WTC11 (cell line): ENCODE results near the gene SLC35A4. TPM values are rescaled to one million over a fixed set of nuclear protein-coding genes. Genes with fewer than 3 reads are reported as not detected.

Experiments
- ATAC-seq: fragments of 200-7000 bp; cut with Tn5 transposase; 2 replicates; pipeline ENCODE4 v1.10.0; 2021; ENCODE audit warnings: mild to moderate bottlenecking, moderate library complexity
- CTCF ChIA-PET: fragments of 300-600 bp; sonication (Branson Sonifier 250); formaldehyde crosslinking; loops from one replicate; lab custom pipeline; 2021; ENCODE audit warnings: antibody characterized with exemption; lab: Charles Lee
- POLR2A ChIA-PET: fragments of 350-600 bp; sonication (Branson Sonifier 250); formaldehyde crosslinking; loops from one replicate; lab custom pipeline; 2021; ENCODE audit warnings: antibody characterized with exemption; lab: Charles Lee
- DNase-seq: peaks from one replicate; pipeline ENCODE4 v3.0.0; 2021; ENCODE audit warnings: low spot score
- H3K27ac Mint-ChIP-seq: 2 replicates; pipeline ENCODE4 v1.8.0; 2021; ENCODE audit warnings: mixed read lengths
- H3K27me3 Mint-ChIP-seq: 2 replicates; pipeline ENCODE4 v1.8.0; 2021; ENCODE audit warnings: low read depth, mild to moderate bottlenecking, moderate library complexity, mixed read lengths
- H3K36me3 Mint-ChIP-seq: 2 replicates; pipeline ENCODE4 v1.8.0; 2021; ENCODE audit warnings: mixed read lengths
- H3K4me1 Mint-ChIP-seq: 2 replicates; pipeline ENCODE4 v1.8.0; 2022; ENCODE audit warnings: mixed read lengths
- H3K4me3 Mint-ChIP-seq: 2 replicates; pipeline ENCODE4 v1.8.0; 2021; ENCODE audit warnings: mild to moderate bottlenecking, moderate library complexity, mixed read lengths
- H3K9me3 Mint-ChIP-seq: 2 replicates; pipeline ENCODE4 v1.8.0; 2021; ENCODE audit warnings: mixed read lengths
- GABPB1 ChIP-seq: sonication (generic); formaldehyde crosslinking; IDR thresholded peaks from 2 replicates; pipeline ENCODE4 v1.8.1; 2023; ENCODE audit warnings: mild to moderate bottlenecking, missing genetic modification reagents
- JUN ChIP-seq: sonication (generic); formaldehyde crosslinking; IDR thresholded peaks from 2 replicates; pipeline ENCODE4 v1.8.0; 2023; ENCODE audit warnings: mild to moderate bottlenecking, missing genetic modification reagents
- NFATC4 ChIP-seq: fragments of 250-450 bp; sonication (Bioruptor Pico); IDR thresholded peaks from 2 replicates; pipeline ENCODE4 v1.9.0; 2021; ENCODE audit warnings: mild to moderate bottlenecking
- NR1H2 ChIP-seq: sonication (generic); formaldehyde crosslinking; IDR thresholded peaks from 2 replicates; pipeline ENCODE4 v1.9.0; 2021; ENCODE audit warnings: mild to moderate bottlenecking, moderate library complexity, missing genetic modification reagents
- SP1 ChIP-seq: sonication (generic); formaldehyde crosslinking; conservative IDR thresholded peaks from 2 replicates; pipeline ENCODE4 v1.8.1; 2022; ENCODE audit warnings: missing genetic modification reagents
- TCF7 ChIP-seq: sonication (generic); formaldehyde crosslinking; IDR thresholded peaks from 2 replicates; pipeline ENCODE4 v1.8.0; 2022; ENCODE audit warnings: mild to moderate bottlenecking, low read depth, missing genetic modification reagents, moderate library complexity
- ZNF121 ChIP-seq: sonication (generic); formaldehyde crosslinking; IDR thresholded peaks from 2 replicates; pipeline ENCODE4 v1.8.0; 2023; ENCODE audit warnings: missing genetic modification reagents
- total RNA-seq: library from RNA; stranded (reverse); gene quantifications from 3 replicates; pipeline ENCODE4 v1.2.3, GENCODE V29; 2021
- TF ChIP-seq, protein P1 (sequence below): fragments of 250-450 bp; sonication (Bioruptor Pico); IDR thresholded peaks from 2 replicates; pipeline ENCODE4 v1.8.0; 2021; ENCODE audit warnings: mild to moderate bottlenecking
- TF ChIP-seq, protein P2 (sequence below): sonication (generic); formaldehyde crosslinking; IDR thresholded peaks from 2 replicates; pipeline ENCODE4 v1.8.1; 2022; ENCODE audit warnings: missing genetic modification reagents, borderline replicate concordance
- TF ChIP-seq, protein P3 (sequence below): fragments of 250-450 bp; sonication (Bioruptor Pico); IDR thresholded peaks from 2 replicates; pipeline ENCODE4 v1.9.0; 2021; ENCODE audit warnings: mild to moderate bottlenecking
- TF ChIP-seq, protein P4 (sequence below): sonication (generic); formaldehyde crosslinking; IDR thresholded peaks from 2 replicates; pipeline ENCODE4 v1.8.1; 2022; ENCODE audit warnings: mild to moderate bottlenecking, missing genetic modification reagents, moderate library complexity, borderline replicate concordance
- TF ChIP-seq, protein P5 (sequence below): sonication (generic); formaldehyde crosslinking; conservative IDR thresholded peaks from 2 replicates; pipeline ENCODE4 v1.8.1; 2023; ENCODE audit warnings: mild to moderate bottlenecking, low read depth, missing genetic modification reagents, moderate library complexity

The SLC35A4 gene
- total RNA-seq, 1 experiment from 2014 or later, result 74.7 TPM

DNA sequence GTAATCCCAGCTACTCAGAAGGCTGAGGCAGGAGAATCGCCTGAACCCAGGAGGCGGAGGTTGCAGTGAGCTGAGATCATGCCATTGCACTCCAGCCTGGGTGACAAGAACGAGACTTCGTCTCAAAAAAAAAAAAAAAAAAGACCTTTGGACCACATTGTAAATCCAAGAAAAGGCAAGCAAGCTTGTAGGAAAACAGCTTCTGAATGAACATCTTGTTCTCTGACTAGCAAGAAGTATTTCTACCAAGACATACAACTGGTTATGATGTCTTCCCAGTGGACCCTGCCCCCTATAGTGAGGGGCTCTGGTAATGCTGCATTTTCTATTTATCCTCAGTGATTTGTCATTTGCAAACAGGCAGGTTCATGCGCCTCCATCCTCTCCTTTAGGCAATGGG, 21.7 kb upstream of the SLC35A4 start:
- H3K27me3 Mint-ChIP-seq, result no peaks in the 10 kb centered on the region
- POLR2A ChIA-PET, result no interaction called here
- H3K27ac Mint-ChIP-seq, result no peak overlapping the region
- TF ChIP-seq JUN (CRISPR knock-in tag) (no peak), SP1 (CRISPR knock-in tag) (no peak), TCF7 (CRISPR knock-in tag) (no peak)
- TF ChIP-seq, protein P1, sequence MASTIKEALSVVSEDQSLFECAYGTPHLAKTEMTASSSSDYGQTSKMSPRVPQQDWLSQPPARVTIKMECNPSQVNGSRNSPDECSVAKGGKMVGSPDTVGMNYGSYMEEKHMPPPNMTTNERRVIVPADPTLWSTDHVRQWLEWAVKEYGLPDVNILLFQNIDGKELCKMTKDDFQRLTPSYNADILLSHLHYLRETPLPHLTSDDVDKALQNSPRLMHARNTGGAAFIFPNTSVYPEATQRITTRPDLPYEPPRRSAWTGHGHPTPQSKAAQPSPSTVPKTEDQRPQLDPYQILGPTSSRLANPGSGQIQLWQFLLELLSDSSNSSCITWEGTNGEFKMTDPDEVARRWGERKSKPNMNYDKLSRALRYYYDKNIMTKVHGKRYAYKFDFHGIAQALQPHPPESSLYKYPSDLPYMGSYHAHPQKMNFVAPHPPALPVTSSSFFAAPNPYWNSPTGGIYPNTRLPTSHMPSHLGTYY (CRISPR knock-in tag), result no peak
- peaks cover 12% of the 10 kb centered on the region for H3K4me1 Mint-ChIP-seq
- no peaks in the 10 kb centered on the region for H3K9me3 Mint-ChIP-seq
- CTCF ChIA-PET, result no interaction called here
- ATAC-seq (no peak), DNase-seq (no peak)
- H3K4me3 Mint-ChIP-seq, result no peak overlapping the region
- H3K36me3 Mint-ChIP-seq, result peaks cover 48% of the 10 kb centered on the region

DNA sequence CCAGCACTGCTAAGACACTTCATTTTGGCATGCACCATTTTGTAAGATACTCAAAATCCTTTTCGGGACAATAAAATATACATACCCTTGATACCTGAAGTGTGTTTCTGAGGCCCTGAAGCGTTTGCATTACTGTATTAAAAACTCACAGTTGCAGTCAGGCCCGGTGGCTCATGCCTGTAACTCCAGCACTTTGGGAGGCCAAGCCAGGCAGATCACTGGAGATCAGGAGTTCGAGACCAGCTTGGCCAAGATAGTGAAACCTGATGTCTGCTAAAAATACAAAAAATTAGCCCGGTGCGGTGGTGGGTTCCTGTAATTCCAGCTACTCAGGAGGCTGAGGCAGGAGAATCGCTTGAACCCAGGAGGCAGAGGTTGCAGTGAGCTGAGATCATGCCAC, 19.6 kb upstream of the SLC35A4 start:
- POLR2A ChIA-PET, result no interaction called here
- no peaks in the 10 kb centered on the region for H3K9me3 Mint-ChIP-seq
- no peak overlapping the region for H3K27ac Mint-ChIP-seq
- peaks cover 36% of the 10 kb centered on the region for H3K36me3 Mint-ChIP-seq
- H3K27me3 Mint-ChIP-seq, result no peaks in the 10 kb centered on the region
- DNase-seq (no peak), ATAC-seq (no peak)
- H3K4me1 Mint-ChIP-seq, result peaks cover 25% of the 10 kb centered on the region
- no peak overlapping the region for H3K4me3 Mint-ChIP-seq
- TF ChIP-seq, protein P2, sequence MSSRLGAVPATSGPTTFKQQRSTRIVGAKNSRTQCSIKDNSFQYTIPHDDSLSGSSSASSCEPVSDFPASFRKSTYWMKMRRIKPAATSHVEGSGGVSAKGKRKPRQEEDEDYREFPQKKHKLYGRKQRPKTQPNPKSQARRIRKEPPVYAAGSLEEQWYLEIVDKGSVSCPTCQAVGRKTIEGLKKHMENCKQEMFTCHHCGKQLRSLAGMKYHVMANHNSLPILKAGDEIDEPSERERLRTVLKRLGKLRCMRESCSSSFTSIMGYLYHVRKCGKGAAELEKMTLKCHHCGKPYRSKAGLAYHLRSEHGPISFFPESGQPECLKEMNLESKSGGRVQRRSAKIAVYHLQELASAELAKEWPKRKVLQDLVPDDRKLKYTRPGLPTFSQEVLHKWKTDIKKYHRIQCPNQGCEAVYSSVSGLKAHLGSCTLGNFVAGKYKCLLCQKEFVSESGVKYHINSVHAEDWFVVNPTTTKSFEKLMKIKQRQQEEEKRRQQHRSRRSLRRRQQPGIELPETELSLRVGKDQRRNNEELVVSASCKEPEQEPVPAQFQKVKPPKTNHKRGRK (CRISPR knock-in tag), result no peak
- CTCF ChIA-PET, result no interaction called here

DNA sequence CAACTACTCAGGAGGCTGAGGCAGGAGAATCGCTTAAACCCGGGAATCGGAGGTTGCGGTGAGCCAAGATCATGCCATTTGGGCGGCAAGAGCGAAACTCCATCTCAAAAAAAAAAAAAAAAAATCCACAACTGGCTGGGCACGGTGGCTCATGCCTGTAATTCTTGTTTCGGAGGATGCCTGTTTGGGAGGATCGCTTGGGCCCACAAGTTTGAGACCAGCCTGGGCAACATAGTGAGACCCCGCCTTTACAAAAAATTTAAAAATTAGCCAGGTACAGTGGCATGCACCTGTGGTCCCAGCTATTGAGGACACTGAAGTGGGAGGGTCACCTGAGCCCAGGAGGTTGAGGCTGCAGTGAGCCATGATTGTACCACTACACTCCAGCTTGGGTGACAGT, 19.0 kb upstream of the SLC35A4 start:
- Mint-ChIP-seq H3K9me3 (no peaks in the 10 kb centered on the region), H3K27ac (0 out of 2 replicates have a peak overlapping the region, but pooled peaks have one; percentile 94)
- ATAC-seq, result no peak
- POLR2A ChIA-PET, result interaction anchor here (3.8 kb wide), 1 partner anchor 13 kb away, joined by 47 read pairs; the partner anchor contains the start of gene SRA1
- TF ChIP-seq, protein P3, sequence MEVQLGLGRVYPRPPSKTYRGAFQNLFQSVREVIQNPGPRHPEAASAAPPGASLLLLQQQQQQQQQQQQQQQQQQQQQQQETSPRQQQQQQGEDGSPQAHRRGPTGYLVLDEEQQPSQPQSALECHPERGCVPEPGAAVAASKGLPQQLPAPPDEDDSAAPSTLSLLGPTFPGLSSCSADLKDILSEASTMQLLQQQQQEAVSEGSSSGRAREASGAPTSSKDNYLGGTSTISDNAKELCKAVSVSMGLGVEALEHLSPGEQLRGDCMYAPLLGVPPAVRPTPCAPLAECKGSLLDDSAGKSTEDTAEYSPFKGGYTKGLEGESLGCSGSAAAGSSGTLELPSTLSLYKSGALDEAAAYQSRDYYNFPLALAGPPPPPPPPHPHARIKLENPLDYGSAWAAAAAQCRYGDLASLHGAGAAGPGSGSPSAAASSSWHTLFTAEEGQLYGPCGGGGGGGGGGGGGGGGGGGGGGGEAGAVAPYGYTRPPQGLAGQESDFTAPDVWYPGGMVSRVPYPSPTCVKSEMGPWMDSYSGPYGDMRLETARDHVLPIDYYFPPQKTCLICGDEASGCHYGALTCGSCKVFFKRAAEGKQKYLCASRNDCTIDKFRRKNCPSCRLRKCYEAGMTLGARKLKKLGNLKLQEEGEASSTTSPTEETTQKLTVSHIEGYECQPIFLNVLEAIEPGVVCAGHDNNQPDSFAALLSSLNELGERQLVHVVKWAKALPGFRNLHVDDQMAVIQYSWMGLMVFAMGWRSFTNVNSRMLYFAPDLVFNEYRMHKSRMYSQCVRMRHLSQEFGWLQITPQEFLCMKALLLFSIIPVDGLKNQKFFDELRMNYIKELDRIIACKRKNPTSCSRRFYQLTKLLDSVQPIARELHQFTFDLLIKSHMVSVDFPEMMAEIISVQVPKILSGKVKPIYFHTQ (CRISPR knock-in tag), result no peak
- TF ChIP-seq ZNF121, result peak; percentile 67; the same call in 1 of the 2 replicates
- TF ChIP-seq, all 79 proteins: peak for 1
- Mint-ChIP-seq H3K4me3 (no peak overlapping the region), H3K36me3 (peaks cover 36% of the 10 kb centered on the region), H3K4me1 (peaks cover 25% of the 10 kb centered on the region), H3K27me3 (no peaks in the 10 kb centered on the region)
- DNase-seq, result no peak
- CTCF ChIA-PET, result interaction anchor here (2.5 kb wide), 1 partner anchor 174 kb away, joined by 6 read pairs; no protein-coding TSS in a partner anchor

DNA sequence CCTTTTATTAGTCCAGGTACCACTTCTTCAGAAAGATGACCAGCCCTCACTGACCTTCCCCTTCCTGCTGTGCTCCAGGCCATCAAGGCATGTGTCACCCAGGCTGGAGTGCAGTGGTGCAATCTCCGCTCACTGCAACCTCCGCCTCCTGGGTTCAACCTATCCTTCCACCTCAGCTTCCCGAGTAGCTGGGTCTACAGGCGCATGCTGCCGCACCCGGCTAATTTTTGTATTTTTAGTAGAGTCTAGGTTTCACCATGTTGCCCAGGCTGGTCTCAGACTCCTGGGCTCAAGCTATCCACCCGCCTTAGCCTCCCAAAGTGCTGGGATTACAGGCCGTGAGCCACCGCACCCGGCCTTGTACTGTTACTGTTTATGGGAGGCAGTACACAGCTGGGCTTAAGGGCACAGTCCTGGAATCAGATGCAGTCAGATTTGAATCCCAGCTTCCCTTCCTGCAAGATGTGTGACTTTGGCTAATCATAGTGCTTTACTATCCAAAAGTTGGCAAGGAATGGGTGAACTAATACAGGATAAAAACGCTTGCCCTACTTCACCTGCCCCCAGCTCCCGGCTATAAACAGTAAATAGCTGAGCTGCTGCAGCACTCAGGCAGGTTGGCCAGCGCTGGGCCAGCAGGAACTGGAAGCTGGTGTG, 17.6 kb upstream of the SLC35A4 start:
- Mint-ChIP-seq H3K27ac (peak overlapping the region; percentile 94), H3K27me3 (no peaks in the 10 kb centered on the region), H3K4me3 (peak overlapping the region; percentile 77), H3K36me3 (peaks cover 39% of the 10 kb centered on the region), H3K9me3 (no peaks in the 10 kb centered on the region), H3K4me1 (peaks cover 25% of the 10 kb centered on the region)
- CTCF ChIA-PET, result interaction anchor here (0.7 to 3.3 kb wide), 25 partner anchors 9 to 401 kb away, joined by 3 to 28 read pairs (median 6); partner anchors contain the start of genes ANKHD1, APBB3, HARS1 and HARS2
- ATAC-seq (peak; percentile 2), DNase-seq (no peak)
- POLR2A ChIA-PET, result interaction anchor here (0.7 to 3.8 kb wide), 13 partner anchors 9 to 200 kb away, joined by 3 to 47 read pairs (median 5); partner anchors contain the start of genes ANKHD1, APBB3, HARS1 and HARS2
- no peak for TF ChIP-seq NFATC4
- TF ChIP-seq, protein P3 (CRISPR knock-in tag), result 0 out of 2 replicates have a peak, but pooled peaks have one; percentile 60
- TF ChIP-seq, protein P4, sequence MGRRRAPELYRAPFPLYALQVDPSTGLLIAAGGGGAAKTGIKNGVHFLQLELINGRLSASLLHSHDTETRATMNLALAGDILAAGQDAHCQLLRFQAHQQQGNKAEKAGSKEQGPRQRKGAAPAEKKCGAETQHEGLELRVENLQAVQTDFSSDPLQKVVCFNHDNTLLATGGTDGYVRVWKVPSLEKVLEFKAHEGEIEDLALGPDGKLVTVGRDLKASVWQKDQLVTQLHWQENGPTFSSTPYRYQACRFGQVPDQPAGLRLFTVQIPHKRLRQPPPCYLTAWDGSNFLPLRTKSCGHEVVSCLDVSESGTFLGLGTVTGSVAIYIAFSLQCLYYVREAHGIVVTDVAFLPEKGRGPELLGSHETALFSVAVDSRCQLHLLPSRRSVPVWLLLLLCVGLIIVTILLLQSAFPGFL (CRISPR knock-in tag), result no peak
- TF ChIP-seq, protein P5, sequence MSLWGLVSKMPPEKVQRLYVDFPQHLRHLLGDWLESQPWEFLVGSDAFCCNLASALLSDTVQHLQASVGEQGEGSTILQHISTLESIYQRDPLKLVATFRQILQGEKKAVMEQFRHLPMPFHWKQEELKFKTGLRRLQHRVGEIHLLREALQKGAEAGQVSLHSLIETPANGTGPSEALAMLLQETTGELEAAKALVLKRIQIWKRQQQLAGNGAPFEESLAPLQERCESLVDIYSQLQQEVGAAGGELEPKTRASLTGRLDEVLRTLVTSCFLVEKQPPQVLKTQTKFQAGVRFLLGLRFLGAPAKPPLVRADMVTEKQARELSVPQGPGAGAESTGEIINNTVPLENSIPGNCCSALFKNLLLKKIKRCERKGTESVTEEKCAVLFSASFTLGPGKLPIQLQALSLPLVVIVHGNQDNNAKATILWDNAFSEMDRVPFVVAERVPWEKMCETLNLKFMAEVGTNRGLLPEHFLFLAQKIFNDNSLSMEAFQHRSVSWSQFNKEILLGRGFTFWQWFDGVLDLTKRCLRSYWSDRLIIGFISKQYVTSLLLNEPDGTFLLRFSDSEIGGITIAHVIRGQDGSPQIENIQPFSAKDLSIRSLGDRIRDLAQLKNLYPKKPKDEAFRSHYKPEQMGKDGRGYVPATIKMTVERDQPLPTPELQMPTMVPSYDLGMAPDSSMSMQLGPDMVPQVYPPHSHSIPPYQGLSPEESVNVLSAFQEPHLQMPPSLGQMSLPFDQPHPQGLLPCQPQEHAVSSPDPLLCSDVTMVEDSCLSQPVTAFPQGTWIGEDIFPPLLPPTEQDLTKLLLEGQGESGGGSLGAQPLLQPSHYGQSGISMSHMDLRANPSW, result no peak
- peak; percentile 57; the same call in 1 of the 2 replicates for TF ChIP-seq GABPB1
- TF ChIP-seq NR1H2 (CRISPR knock-in tag), result no peak
